ENCODE data around the gene ASMT.
"Not testable (repeated sequence)": the region's sequence is repeated elsewhere in the genome, so short reads cannot be mapped to it uniquely, and the experiment has no call there.

ASMT gene

GRCh38 chrX:1656379-1656778 lies 41.5 kb downstream of the ASMT start:
- DNase-seq, result no peak

GRCh38 chrX:1657367-1658070 lies 42.7 kb downstream of the ASMT start:
- DNase-seq, result peak in 1 of 2 experiments; percentile 14

- DNase-seq, result no peak
These were observed 43.2 kb downstream of the ASMT start for GRCh38 chrX:1658071-1658491.

GRCh38 chrX:1659664-1660461 lies 45.0 kb downstream of the ASMT start:
- DNase-seq, result no peak

GRCh38 chrX:1661048-1661921 lies 46.4 kb downstream of the ASMT start:
- no peak for DNase-seq

- no peak for DNase-seq
These were observed 47.0 kb downstream of the ASMT start for GRCh38 chrX:1661922-1662221.

GRCh38 chrX:1667566-1667965 lies 52.7 kb downstream of the ASMT start:
- no peak for DNase-seq

- peak; percentile 28 to 30 for DNase-seq
These were observed 58.5 kb downstream of the ASMT start for GRCh38 chrX:1673337-1673736.

GRCh38 chrX:1676866-1677265 lies 62.0 kb downstream of the ASMT start:
- no peak for DNase-seq

- DNase-seq, result no peak
These were observed 64.4 kb downstream of the ASMT start for GRCh38 chrX:1679238-1679637.

GRCh38 chrX:1681439-1681838 lies 66.6 kb downstream of the ASMT start:
- DNase-seq, result no peak

GRCh38 chrX:1681856-1682255 lies 67.0 kb downstream of the ASMT start:
- DNase-seq, result not testable (repeated sequence)

GRCh38 chrX:1682501-1682900 lies 67.6 kb downstream of the ASMT start:
- DNase-seq, result not testable (repeated sequence)

- DNase-seq, result not testable (repeated sequence)
These were observed 70.0 kb downstream of the ASMT start for GRCh38 chrX:1684883-1685282.

GRCh38 chrX:1685444-1685880 lies 70.6 kb downstream of the ASMT start:
- DNase-seq, result not testable (repeated sequence)

- DNase-seq, result no peak
These were observed 71.8 kb downstream of the ASMT start for GRCh38 chrX:1686642-1687041.
